HEK293 (cell line): ENCODE results near the gene BRSK1.
A peak's percentile ranks its signal among the peaks of the same experiment; 100 is the strongest.

ENCODE experiments used
- CTCF ChIA-PET: fragments of 350-600 bp; formaldehyde crosslinking; extraction: SDS; loops from one replicate; lab custom pipeline; 2021; ENCODE audit warnings: antibody characterized with exemption; lab: Yijun Ruan, JAX
- POLR2A ChIA-PET: fragments of 300-600 bp; formaldehyde crosslinking; extraction: SDS; loops from one replicate; lab custom pipeline; 2020; ENCODE audit warnings: antibody characterized with exemption, inconsistent platforms; lab: Yijun Ruan, JAX
- H3K27ac ChIP-seq: fragments of 200-500 bp; sonication (Bioruptor generic); 2 replicates; pipeline ENCODE4 v1.5.1; 2014; ENCODE audit warnings: low read depth, low read length, control low read depth, inconsistent platforms; ENCODE audit errors: extremely low read depth
- H3K36me3 ChIP-seq, 2 experiments: fragments of 200-500 bp in 1 of 2; sonication (Bioruptor generic) in 1 of 2; 1 replicate in 1 of 2; 2 replicates in 1 of 2; pipeline ENCODE4 v1.5.1; 2014 to 2017; ENCODE audit warnings: inconsistent platforms in 2 of 2, low read length in 2 of 2; ENCODE audit not compliant: control insufficient read depth in 2 of 2, insufficient read depth in 1 of 2
- H3K4me1 ChIP-seq: fragments of 200-500 bp; sonication (Bioruptor generic); 2 replicates; pipeline ENCODE4 v1.5.1; 2014; ENCODE audit warnings: mild to moderate bottlenecking, low read length, inconsistent platforms; ENCODE audit not compliant: control insufficient read depth, insufficient read depth
- H3K4me3 ChIP-seq: 2 replicates; pipeline ENCODE4 v1.5.1; 2011; ENCODE audit warnings: low read depth, mild to moderate bottlenecking, control low read depth, low read length, moderate library complexity
- H3K9me3 ChIP-seq: fragments of 200-500 bp; sonication (Bioruptor generic); 2 replicates; pipeline ENCODE4 v1.5.1; 2014; ENCODE audit warnings: low read depth, low read length, inconsistent platforms; ENCODE audit not compliant: control insufficient read depth, insufficient read depth
- BCL11A ChIP-seq: fragments of 450-650 bp; formaldehyde crosslinking; IDR thresholded peaks from 2 replicates; pipeline ENCODE4 v1.5.1; 2016; ENCODE audit warnings: low read depth, missing biosample characterization, missing genetic modification characterization
- FEZF1 ChIP-seq: fragments of 450-650 bp; formaldehyde crosslinking; IDR thresholded peaks from 2 replicates; pipeline ENCODE4 v1.5.1; 2016; ENCODE audit warnings: missing biosample characterization, missing genetic modification characterization
- GLIS1 ChIP-seq: fragments of 450-650 bp; formaldehyde crosslinking; IDR thresholded peaks from 2 replicates; pipeline ENCODE4 v1.5.1; 2016; ENCODE audit warnings: missing biosample characterization, missing genetic modification characterization
- HOXA7 ChIP-seq: sonication (generic); formaldehyde crosslinking; IDR thresholded peaks from 2 replicates; pipeline ENCODE4 v1.8.1; 2022; ENCODE audit warnings: missing genetic modification reagents, borderline replicate concordance
- MEIS1 ChIP-seq: sonication (generic); formaldehyde crosslinking; IDR thresholded peaks from 2 replicates; pipeline ENCODE4 v1.8.1; 2022; ENCODE audit warnings: missing genetic modification reagents, mild to moderate bottlenecking, borderline replicate concordance
- SP2 ChIP-seq: fragments of 450-650 bp; formaldehyde crosslinking; IDR thresholded peaks from 2 replicates; pipeline ENCODE4 v1.5.1; 2016; ENCODE audit warnings: missing biosample characterization, missing genetic modification characterization
- ZBTB8A ChIP-seq: fragments of 450-650 bp; formaldehyde crosslinking; IDR thresholded peaks from 2 replicates; pipeline ENCODE4 v1.5.1; 2016; ENCODE audit warnings: missing biosample characterization, missing genetic modification characterization
- ZFHX2 ChIP-seq: fragments of 450-650 bp; formaldehyde crosslinking; conservative IDR thresholded peaks from 2 replicates; pipeline ENCODE4 v1.5.1; 2016; ENCODE audit warnings: missing biosample characterization, missing genetic modification characterization
- ZFP41 ChIP-seq: fragments of 450-650 bp; formaldehyde crosslinking; IDR thresholded peaks from 2 replicates; pipeline ENCODE4 v1.5.1; 2016; ENCODE audit warnings: missing biosample characterization, missing genetic modification characterization, borderline replicate concordance
- ZNF10 ChIP-seq: fragments of 450-650 bp; formaldehyde crosslinking; IDR thresholded peaks from 2 replicates; pipeline ENCODE4 v1.5.1; 2017; ENCODE audit warnings: missing biosample characterization, missing genetic modification characterization
- ZNF112 ChIP-seq: fragments of 450-650 bp; formaldehyde crosslinking; IDR thresholded peaks from 2 replicates; pipeline ENCODE4 v1.5.0; 2017; ENCODE audit warnings: missing biosample characterization, missing genetic modification characterization
- ZNF114 ChIP-seq: fragments of 450-650 bp; formaldehyde crosslinking; IDR thresholded peaks from 2 replicates; pipeline ENCODE4 v1.5.0; 2017; ENCODE audit warnings: missing biosample characterization, missing genetic modification characterization
- ZNF341 ChIP-seq: fragments of 450-650 bp; formaldehyde crosslinking; IDR thresholded peaks from 2 replicates; pipeline ENCODE4; 2016; ENCODE audit warnings: low read depth, missing biosample characterization, missing genetic modification characterization
- ZNF548 ChIP-seq: fragments of 450-650 bp; formaldehyde crosslinking; IDR thresholded peaks from 2 replicates; pipeline ENCODE4 v1.5.1; 2016; ENCODE audit warnings: missing biosample characterization, missing genetic modification characterization
- ZNF664 ChIP-seq: fragments of 450-650 bp; formaldehyde crosslinking; IDR thresholded peaks from 2 replicates; pipeline ENCODE4 v1.5.1; 2016; ENCODE audit warnings: missing biosample characterization, missing genetic modification characterization
- ZNF791 ChIP-seq: fragments of 450-650 bp; formaldehyde crosslinking; IDR thresholded peaks from 2 replicates; pipeline ENCODE4 v1.5.1; 2016; ENCODE audit warnings: missing biosample characterization, missing genetic modification characterization
- ZSCAN16 ChIP-seq: fragments of 450-650 bp; formaldehyde crosslinking; IDR thresholded peaks from 2 replicates; pipeline ENCODE4 v1.5.1; 2016; ENCODE audit warnings: missing biosample characterization, missing genetic modification characterization
- TF ChIP-seq, protein P1 (sequence below): fragments of 450-650 bp; formaldehyde crosslinking; IDR thresholded peaks from 2 replicates; pipeline ENCODE4 v1.5.1; 2017; ENCODE audit warnings: missing biosample characterization, missing genetic modification characterization
- TF ChIP-seq, protein P2 (sequence below): fragments of 450-650 bp; formaldehyde crosslinking; IDR thresholded peaks from 2 replicates; pipeline ENCODE4 v1.5.1; 2016; ENCODE audit warnings: missing biosample characterization, missing genetic modification characterization
- TF ChIP-seq, protein P3 (sequence below): fragments of 450-650 bp; formaldehyde crosslinking; IDR thresholded peaks from 2 replicates; pipeline ENCODE4 v1.5.1; 2016; ENCODE audit warnings: missing biosample characterization, missing genetic modification characterization, borderline replicate concordance

Gene BRSK1

DNA sequence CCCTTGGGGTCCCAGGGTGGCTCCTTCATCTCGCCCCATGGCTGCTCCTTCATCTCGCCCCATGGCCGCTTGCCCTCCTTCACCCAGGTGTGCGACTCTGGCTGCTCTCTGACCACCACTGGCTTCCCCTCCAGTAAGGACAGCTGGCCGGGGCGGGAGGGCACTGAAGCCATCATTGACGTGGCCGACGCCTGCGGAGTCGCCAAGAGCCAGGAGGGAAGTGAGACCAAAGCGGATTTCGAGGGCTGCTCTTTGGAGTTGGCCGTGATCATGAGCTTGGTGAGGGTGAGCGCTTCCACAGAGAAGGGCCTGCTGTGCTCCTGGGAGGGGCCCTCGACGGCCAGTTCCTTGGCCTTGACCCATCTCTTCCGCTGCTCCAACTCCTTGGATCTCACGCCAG, 74.7 kb downstream of the BRSK1 start:
- TF ChIP-seq ZFHX2 (tag by site-specific recombination) (no peak), ZNF341 (tag by site-specific recombination) (no peak), ZNF114 (tag by site-specific recombination) (no peak), GLIS1 (tag by site-specific recombination) (no peak), ZFP41 (tag by site-specific recombination) (no peak), MEIS1 (no peak), HOXA7 (no peak), BCL11A (tag by site-specific recombination) (no peak), FEZF1 (no peak), ZNF10 (no peak), ZNF112 (tag by site-specific recombination) (no peak), ZNF548 (tag by site-specific recombination) (no peak), ZBTB8A (tag by site-specific recombination) (no peak), ZSCAN16 (no peak), ZNF791 (tag by site-specific recombination) (no peak)
- TF ChIP-seq, protein P1, sequence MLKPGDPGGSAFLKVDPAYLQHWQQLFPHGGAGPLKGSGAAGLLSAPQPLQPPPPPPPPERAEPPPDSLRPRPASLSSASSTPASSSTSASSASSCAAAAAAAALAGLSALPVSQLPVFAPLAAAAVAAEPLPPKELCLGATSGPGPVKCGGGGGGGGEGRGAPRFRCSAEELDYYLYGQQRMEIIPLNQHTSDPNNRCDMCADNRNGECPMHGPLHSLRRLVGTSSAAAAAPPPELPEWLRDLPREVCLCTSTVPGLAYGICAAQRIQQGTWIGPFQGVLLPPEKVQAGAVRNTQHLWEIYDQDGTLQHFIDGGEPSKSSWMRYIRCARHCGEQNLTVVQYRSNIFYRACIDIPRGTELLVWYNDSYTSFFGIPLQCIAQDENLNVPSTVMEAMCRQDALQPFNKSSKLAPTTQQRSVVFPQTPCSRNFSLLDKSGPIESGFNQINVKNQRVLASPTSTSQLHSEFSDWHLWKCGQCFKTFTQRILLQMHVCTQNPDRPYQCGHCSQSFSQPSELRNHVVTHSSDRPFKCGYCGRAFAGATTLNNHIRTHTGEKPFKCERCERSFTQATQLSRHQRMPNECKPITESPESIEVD: no peak
- TF ChIP-seq, protein P2, sequence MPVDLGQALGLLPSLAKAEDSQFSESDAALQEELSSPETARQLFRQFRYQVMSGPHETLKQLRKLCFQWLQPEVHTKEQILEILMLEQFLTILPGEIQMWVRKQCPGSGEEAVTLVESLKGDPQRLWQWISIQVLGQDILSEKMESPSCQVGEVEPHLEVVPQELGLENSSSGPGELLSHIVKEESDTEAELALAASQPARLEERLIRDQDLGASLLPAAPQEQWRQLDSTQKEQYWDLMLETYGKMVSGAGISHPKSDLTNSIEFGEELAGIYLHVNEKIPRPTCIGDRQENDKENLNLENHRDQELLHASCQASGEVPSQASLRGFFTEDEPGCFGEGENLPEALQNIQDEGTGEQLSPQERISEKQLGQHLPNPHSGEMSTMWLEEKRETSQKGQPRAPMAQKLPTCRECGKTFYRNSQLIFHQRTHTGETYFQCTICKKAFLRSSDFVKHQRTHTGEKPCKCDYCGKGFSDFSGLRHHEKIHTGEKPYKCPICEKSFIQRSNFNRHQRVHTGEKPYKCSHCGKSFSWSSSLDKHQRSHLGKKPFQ (tag by site-specific recombination): no peak
- TF ChIP-seq, protein P3, sequence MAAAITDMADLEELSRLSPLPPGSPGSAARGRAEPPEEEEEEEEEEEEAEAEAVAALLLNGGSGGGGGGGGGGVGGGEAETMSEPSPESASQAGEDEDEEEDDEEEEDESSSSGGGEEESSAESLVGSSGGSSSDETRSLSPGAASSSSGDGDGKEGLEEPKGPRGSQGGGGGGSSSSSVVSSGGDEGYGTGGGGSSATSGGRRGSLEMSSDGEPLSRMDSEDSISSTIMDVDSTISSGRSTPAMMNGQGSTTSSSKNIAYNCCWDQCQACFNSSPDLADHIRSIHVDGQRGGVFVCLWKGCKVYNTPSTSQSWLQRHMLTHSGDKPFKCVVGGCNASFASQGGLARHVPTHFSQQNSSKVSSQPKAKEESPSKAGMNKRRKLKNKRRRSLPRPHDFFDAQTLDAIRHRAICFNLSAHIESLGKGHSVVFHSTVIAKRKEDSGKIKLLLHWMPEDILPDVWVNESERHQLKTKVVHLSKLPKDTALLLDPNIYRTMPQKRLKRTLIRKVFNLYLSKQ (tag by site-specific recombination): no peak
- Histone ChIP-seq H3K9me3 (no peaks in the 10 kb centered on the region), H3K27ac (no peak overlapping the region), H3K36me3 (no peaks in the 10 kb centered on the region), H3K4me1 (peaks cover 5% of the 10 kb centered on the region; the same call in 1 of the 2 replicates), H3K4me3 (no peak overlapping the region)
- ChIA-PET CTCF (interaction anchor here (1.2 kb wide), 1 partner anchor 13 kb away, joined by 3 read pairs; no protein-coding TSS in a partner anchor), POLR2A (no interaction called here)

DNA sequence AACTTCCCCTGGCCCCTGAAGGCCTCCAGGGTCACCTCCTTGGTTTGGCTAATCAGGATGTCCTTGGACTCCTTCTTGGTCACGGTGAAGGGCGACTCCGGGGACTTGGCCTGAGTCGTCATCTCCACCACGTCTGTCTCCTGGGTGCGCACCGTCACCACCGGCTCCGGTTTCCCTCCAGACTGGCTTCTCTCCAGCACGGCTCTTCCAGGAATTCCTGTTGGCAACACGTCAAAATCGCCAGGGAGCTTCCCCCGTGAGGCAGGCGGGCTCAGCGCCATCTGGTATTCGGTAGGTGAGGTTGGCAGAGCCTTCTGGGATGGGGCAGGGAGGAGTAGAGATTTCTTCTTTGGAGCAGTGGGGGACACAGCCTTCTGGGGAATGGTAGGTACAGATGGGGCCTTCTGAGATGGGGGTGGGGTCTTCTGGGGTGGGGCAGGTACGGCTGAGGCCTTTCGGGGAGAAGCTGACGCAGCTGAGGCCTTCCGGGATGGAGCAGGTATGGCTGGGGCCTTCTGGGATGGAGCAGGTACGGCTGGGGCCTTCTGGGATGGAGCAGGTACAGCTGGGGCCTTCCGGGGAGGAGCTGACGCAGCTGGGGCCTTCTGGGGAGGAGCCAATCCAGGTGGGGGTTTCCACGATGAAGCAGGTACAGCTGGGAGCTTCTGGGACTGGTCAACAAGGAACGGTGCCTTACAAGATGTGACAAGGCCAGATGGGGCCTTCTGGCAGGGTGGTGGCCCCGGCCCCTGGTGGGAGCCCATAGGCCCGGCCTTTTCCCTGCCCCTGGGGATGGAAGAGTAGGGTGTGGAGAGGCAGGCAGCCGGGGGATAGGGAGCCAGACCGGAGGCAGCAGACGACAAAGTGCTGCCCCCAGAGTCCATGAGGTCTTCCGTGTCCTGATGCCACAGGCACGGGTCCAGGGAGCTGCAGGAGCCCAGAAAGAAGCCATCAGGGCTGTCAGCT, 75.4 kb downstream of the BRSK1 start:
- H3K4me1 ChIP-seq: 0 out of 2 replicates have a peak, but pooled peaks cover 1% of the 10 kb centered on the region
- H3K36me3 ChIP-seq: no peaks in the 10 kb centered on the region
- no peak overlapping the region for H3K4me3 ChIP-seq
- H3K9me3 ChIP-seq: no peaks in the 10 kb centered on the region
- ChIA-PET POLR2A (interaction anchor here (1.1 to 1.4 kb wide), 2 partner anchors 13 to 20 kb away, joined by 4 to 5 read pairs; partner anchors contain the start of gene KMT5C), CTCF (interaction anchor here (1.2 kb wide), 1 partner anchor 13 kb away, joined by 3 read pairs; no protein-coding TSS in a partner anchor)
- TF ChIP-seq SP2 (tag by site-specific recombination) (peak; percentile 13; the same call in 1 of the 2 replicates), ZNF664 (no peak)
- H3K27ac ChIP-seq: no peak overlapping the region
